Mammary epithelial cell (primary cell): Measurements from ENCODE around the gene SPIRE1.

Experiments
- CTCF ChIP-seq, 2 donors: IDR thresholded peaks in 1 of 2; conservative IDR thresholded peaks in 1 of 2; 2 replicates each; pipeline ENCODE4 v1.5.1; 2011 to 2012; ENCODE audit warnings: inconsistent platforms in 2 of 2, low read length in 2 of 2, mild to moderate bottlenecking in 2 of 2, control low read depth in 1 of 2, low read depth in 1 of 2; ENCODE audit not compliant: insufficient read depth in 1 of 2; ENCODE audit errors: extremely low read depth in 1 of 2
- EZH2 ChIP-seq: IDR thresholded peaks from 2 replicates; pipeline ENCODE4 v1.6.1; 2012; ENCODE audit warnings: low read length, inconsistent platforms, borderline replicate concordance

- TF ChIP-seq CTCF (conservative IDR thresholded peaks at IDR 0.05 in 1 of 2, IDR thresholded peaks at IDR 0.05 in 1 of 2; ENCODE audit: extremely low read depth in 1 of 2, insufficient read depth in 1 of 2, low read depth in 1 of 2, low read length in 2 of 2) = no peak
- no peak for TF ChIP-seq EZH2
Measured at GRCh38 chr18:12652861-12653401, 5.0 kb downstream of the SPIRE1 start.
